GM11168 (cell line): ENCODE data around the gene ADIRF.
"Not testable (repeated sequence)": the region's sequence is repeated elsewhere in the genome, so short reads cannot be mapped to it uniquely, and the experiment has no call there.

Experiments
- in situ Hi-C: fragments of 300-500 bp; cut with MboI; formaldehyde crosslinking; loops from one replicate; pipeline ENCODE4 v1.12.0; 2022; ENCODE audit warnings: low sequenced_read_pairs; ENCODE audit not compliant: unreplicated experiment

Gene ADIRF

GRCh38 chr10:86945361-86946212 lies 22.7 kb upstream of the ADIRF start:
- in situ Hi-C loops: no loop called here

GRCh38 chr10:86946213-86947155 lies 21.8 kb upstream of the ADIRF start:
- in situ Hi-C loops: no loop called here

GRCh38 chr10:86947806-86948205 lies 20.5 kb upstream of the ADIRF start:
- in situ Hi-C loops: not testable (repeated sequence)

- in situ Hi-C loops: no loop called here
Measured at GRCh38 chr10:86950349-86950748, 17.9 kb upstream of the ADIRF start.

- in situ Hi-C loops: no loop called here
Measured at GRCh38 chr10:86951184-86951761, 17.0 kb upstream of the ADIRF start.

- in situ Hi-C loops: no loop called here
Measured at GRCh38 chr10:86952106-86952505, 16.2 kb upstream of the ADIRF start.

- in situ Hi-C loops: not testable (repeated sequence)
Measured at GRCh38 chr10:86952697-86953096, 15.6 kb upstream of the ADIRF start.

GRCh38 chr10:86953747-86954680 lies 14.3 kb upstream of the ADIRF start:
- in situ Hi-C loops: no loop called here

GRCh38 chr10:86954681-86955500 lies 13.4 kb upstream of the ADIRF start:
- in situ Hi-C loops: no loop called here

- in situ Hi-C loops: no loop called here
Measured at GRCh38 chr10:86955501-86956194, 12.6 kb upstream of the ADIRF start.

GRCh38 chr10:86956195-86956847 lies 12.0 kb upstream of the ADIRF start:
- in situ Hi-C loops: no loop called here

GRCh38 chr10:86956848-86957448 lies 11.3 kb upstream of the ADIRF start:
- in situ Hi-C loops: no loop called here

- in situ Hi-C loops: no loop called here
Measured at GRCh38 chr10:86957471-86958115, 10.7 kb upstream of the ADIRF start, which contains the start of gene MMRN2. TSS of gene MMRN2 (minus strand) at chr10:86957615. CDS start at chr10:86957541, 74 bp downstream.

- in situ Hi-C loops: no loop called here
Measured at GRCh38 chr10:86958116-86958900, 10.0 kb upstream of the ADIRF start, which contains the start of gene SNCG. TSS of gene SNCG (plus strand) at chr10:86958599. CDS start at chr10:86958698, 99 bp downstream.

GRCh38 chr10:86958901-86959736 lies 9.2 kb upstream of the ADIRF start:
- in situ Hi-C loops: no loop called here
